ENCODE data around the gene HCAR2.
"Not testable (repeated sequence)": the region's sequence is repeated elsewhere in the genome, so short reads cannot be mapped to it uniquely, and the experiment has no call there.

Gene HCAR2

DNA sequence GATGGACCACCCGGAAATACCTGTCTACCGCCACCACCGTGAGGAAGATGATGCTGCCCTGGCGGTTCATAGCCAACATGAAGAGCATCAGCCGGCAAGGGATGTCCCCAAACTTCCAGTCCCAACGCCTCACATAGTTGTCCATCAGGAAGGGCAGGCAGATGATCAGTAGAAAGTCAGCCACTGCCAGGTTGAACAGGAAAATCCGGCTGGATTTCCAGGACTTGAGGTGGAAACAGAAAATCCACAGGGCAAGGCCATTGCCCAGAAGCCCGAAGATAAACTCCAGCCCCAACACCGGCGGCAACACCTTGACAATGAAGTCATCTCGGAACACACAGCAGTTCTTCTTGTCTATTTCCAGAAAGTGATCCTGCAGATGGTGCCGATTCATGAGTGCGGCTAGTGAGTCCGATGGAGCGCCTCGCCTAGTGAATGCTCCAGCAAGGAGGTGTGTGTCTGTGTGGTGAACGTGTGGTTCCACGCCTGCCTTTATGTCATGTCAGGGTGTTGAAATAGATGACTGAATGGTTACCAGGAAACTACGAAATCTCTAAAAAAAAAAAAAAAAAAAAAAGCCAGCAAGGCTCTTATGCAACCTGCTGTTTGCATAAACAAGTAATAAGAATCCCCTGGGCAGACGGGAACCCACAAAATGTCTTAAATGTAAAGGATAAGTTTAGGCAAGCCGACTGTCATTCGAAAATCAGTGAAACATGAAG, at the start of gene HCAR2:
TSS of gene HCAR2 (minus strand) at position 468 of the 722 bp plus-strand sequence. CDS start at position 394, 74 bp downstream.
- H3K9ac ChIP-seq (ENCODE audit: low read depth, low read length); H3K9me3 ChIP-seq (ENCODE audit: control insufficient read depth, insufficient read depth, low read length); H3K36me3 ChIP-seq (ENCODE audit: insufficient read depth, low read length); H3K4me1 ChIP-seq (ENCODE audit: insufficient read depth, low read length): not testable (repeated sequence)

DNA sequence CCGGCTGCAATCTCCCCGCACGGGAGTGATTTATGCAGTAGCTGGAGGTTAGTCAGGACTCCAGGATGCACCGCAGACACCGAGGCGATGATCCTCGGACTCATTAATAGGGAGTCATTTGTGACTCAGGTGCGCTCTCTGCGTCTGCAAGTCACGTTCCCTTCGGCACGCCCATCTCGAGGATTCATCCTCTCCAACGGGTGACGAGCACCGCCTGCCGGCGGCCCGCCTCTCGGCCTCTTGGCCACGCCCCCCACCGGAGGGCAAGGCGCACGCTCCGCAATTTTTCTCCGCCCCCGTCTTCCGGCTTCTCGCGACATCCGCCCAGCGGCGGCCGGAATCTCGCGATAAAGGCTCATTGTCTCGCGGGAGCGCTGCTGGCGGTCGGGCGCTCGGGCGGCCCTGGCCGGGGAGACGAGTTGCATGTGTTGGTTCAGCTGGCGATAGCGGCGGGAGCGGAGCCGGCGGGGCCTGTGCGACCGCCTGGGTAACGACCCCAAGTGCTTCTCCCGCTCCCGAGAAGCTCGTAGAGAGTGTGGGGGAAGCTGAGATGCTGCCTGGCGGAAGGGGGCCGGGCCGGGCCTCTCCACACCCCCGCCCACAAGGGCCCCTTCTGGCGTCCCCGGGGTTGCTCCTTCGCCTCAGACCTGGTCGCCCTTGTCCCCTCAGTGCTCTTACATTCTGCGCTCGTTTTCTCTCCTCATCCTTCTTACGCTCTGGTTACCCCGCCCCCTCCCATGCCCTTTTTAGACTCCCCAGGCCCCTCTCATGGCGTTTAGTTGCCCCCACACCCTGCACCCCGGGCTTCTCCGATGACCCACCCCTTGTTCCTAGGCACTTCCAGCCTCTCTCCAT, 49.5 kb upstream of the HCAR2 start, which contains the start of gene DENR:
TSS of gene DENR (plus strand) at position 361 of the 855 bp plus-strand sequence. CDS start 878 bp downstream, outside the sequence.
- Histone ChIP-seq H3K36me3 (ENCODE audit: insufficient read depth, low read length) (peaks cover 15% of the 10 kb centered on the region), H3K4me1 (ENCODE audit: insufficient read depth, low read length) (peaks cover 12% of the 10 kb centered on the region; the same call in 1 of the 2 replicates), H3K9ac (ENCODE audit: low read depth, low read length) (peak within 1 kb of the TSS; percentile 80), H3K9me3 (ENCODE audit: control insufficient read depth, insufficient read depth, low read length) (no peaks in the 10 kb centered on the region)

DNA sequence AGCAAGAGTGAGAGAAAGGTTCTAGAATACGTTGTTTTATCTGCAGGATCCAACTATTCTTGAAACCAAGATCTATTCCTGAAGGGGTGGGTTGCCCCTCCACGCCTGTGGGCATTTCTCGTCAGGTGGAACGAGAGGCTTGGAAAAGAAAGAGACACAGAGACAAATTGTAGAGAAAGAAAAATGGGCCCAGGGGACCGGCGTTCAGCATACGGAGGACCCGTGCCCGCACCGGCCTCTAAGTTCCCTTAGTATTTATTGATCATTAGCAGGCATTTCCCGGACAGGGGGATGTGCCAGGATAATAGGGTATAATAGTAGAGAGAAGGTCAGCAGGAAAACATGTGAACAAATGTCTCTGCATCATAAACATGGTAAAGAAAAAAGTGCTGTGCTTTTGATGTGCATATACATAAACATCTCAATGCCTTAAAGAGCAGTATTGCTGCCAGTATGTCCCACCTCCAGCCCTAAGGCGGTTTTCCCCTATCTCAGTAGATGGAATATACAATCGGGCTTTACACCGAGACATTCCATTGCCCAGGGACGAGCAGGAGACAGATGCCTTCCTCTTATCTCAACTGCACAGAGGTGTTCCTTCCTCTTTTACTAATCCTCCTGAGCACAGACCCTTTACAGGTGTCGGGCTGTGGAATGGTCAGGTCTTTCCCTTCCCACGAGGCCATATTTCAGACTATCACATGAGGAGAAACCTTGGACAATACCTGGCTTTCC, 47.8 kb upstream of the HCAR2 start:
- Histone ChIP-seq H3K4me1 (ENCODE audit: insufficient read depth, low read length) (peaks cover 15% of the 10 kb centered on the region; the same call in 1 of the 2 replicates), H3K36me3 (ENCODE audit: insufficient read depth, low read length) (peaks cover 11% of the 10 kb centered on the region), H3K9ac (ENCODE audit: low read depth, low read length) (peak overlapping the region; percentile 32)
- H3K9me3 ChIP-seq (ENCODE audit: control insufficient read depth, insufficient read depth, low read length): not testable (repeated sequence)

DNA sequence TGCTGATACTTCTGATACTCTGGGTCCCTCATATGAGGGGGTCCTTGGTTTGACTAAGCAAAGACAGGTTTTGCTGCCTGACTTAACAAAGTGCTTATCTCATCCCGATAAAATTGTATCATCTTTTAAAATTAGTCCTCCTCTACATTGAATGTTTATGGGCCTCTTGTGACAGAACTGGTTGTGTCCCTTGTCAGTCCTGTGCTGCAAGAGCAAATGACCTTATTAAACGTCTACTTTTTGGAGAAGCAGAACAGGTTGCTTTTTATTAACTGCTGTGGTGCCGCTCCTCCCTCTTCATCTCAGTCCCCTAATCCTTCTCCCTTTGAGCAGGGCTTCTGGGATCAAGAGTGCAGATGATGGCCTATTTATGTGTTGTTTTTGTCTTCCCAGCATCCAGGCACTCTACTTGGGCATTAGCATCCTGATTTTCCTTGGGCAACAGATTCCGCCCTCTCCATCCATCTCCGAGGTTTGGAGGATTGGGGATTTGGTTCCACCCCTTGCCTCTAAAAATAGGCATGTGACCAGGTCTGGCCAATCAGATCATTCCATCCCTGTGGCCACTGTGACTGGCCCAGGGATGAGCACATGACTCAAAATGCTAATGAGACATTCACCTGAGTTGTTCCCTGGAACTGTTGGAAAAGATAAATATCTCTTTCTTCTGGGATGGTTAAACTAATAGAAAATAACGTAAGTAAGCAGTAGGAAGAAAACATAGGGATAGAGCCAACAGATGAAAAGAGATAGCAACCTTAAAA, 46.6 kb upstream of the HCAR2 start:
- Histone ChIP-seq H3K36me3 (ENCODE audit: insufficient read depth, low read length) (peaks cover 11% of the 10 kb centered on the region), H3K4me1 (ENCODE audit: insufficient read depth, low read length) (peaks cover 15% of the 10 kb centered on the region; the same call in 1 of the 2 replicates), H3K9ac (ENCODE audit: low read depth, low read length) (peak overlapping the region; percentile 35; the same call in 1 of the 2 replicates), H3K9me3 (ENCODE audit: control insufficient read depth, insufficient read depth, low read length) (no peaks in the 10 kb centered on the region)

DNA sequence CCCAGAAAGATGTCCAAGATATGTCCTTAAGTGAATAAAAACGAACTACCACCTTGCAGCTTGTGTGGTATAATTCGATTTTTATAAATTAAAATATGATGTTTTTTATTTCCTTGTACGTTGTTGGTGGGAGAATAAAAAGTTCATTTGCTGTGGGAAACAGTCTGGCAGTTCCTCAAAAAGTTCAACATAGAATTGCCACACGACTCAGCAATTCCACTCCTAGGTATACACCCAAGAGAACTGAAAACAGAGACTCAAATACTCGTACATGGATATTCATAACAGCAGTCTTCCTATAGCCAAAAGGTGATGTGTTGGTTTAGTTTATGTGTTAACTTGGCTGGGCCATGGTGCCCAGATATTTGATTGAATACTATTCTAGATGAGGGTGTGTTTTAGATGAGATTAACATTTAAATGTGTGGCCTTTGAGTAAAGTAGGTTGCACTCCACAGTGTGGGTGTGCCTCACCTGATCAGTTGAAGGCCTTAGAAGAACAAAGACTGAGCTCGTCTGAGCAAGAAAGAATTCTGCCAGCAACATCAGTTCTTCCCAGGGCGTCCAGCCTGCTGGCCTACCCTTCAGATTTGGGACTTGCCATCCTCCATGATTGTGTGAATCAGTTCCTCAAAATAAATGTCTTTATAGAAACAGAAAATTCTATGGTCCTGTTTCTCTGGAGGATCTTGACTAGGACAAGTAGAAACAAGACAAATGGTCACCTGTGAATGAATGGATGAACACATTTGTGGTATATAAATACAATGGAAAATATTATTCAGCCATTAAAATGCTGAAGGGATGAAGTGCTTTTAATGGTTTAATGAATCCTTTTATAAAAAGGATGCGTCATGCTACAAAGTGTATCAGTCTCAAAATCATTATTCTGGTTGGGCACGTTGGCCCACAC, 44.3 kb upstream of the HCAR2 start:
- Histone ChIP-seq H3K9me3 (ENCODE audit: control insufficient read depth, insufficient read depth, low read length) (no peaks in the 10 kb centered on the region), H3K9ac (ENCODE audit: low read depth, low read length) (no peak overlapping the region), H3K36me3 (ENCODE audit: insufficient read depth, low read length) (no peaks in the 10 kb centered on the region), H3K4me1 (ENCODE audit: insufficient read depth, low read length) (0 out of 2 replicates have a peak, but pooled peaks cover 9% of the 10 kb centered on the region)

DNA sequence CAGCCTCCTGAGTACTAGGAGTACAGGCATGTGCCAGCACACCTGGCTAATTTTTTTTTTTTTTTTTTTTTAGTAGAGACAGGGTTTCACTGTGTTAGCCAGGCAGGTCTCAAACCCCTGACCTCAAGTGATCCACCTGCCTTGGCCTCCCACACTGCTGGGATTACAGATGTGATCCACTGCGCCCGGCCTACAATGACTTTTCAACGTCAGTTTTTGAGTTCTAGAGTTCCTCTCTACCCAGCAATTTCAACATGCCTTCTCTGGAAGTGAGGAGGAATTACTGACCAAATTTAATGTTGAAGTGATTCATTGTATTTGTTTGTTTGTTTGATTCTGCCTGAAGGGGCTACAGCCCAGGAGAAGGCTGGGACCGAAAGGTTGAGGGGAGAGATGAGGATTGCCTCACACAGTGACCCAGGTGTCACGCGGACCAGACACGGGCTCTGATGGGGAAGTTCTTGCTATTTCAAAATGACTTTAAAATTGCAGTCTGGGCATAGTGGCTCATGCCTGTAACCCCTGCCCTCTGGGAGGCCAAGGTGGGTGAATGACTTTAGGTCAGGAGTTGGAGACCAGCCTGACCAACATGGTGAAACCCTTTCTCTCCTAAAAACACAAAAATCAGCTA, 40.9 kb upstream of the HCAR2 start:
- H3K4me1 ChIP-seq (ENCODE audit: insufficient read depth, low read length): 0 out of 2 replicates have a peak, but pooled peaks cover 3% of the 10 kb centered on the region
- H3K9ac ChIP-seq (ENCODE audit: low read depth, low read length): no peak overlapping the region
- no peaks in the 10 kb centered on the region for H3K9me3 ChIP-seq (ENCODE audit: control insufficient read depth, insufficient read depth, low read length)
- H3K36me3 ChIP-seq (ENCODE audit: insufficient read depth, low read length): no peaks in the 10 kb centered on the region

DNA sequence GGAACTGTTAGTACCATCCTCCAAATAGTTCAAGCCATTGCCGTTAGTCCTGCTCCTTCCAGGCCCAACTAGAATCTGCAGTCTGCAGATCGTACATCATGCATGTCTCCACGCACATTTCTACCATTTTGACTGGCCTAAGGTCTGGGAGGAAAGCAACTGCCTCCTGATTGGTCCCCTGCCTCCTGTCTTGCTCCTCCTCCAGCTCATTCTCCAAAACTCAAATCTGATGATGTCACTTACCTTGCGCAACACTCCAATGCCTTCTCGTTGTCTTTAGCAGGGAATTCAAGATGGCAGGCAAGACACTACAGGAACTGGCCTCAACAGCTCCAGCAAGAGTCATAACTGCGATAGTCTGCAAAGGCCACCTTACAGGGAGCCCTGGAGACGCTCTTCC, 37.2 kb upstream of the HCAR2 start:
- Histone ChIP-seq H3K9me3 (ENCODE audit: control insufficient read depth, insufficient read depth, low read length) (0 out of 2 replicates have a peak, but pooled peaks cover 6% of the 10 kb centered on the region), H3K36me3 (ENCODE audit: insufficient read depth, low read length) (no peaks in the 10 kb centered on the region), H3K4me1 (ENCODE audit: insufficient read depth, low read length) (no peaks in the 10 kb centered on the region), H3K9ac (ENCODE audit: low read depth, low read length) (no peak overlapping the region)

DNA sequence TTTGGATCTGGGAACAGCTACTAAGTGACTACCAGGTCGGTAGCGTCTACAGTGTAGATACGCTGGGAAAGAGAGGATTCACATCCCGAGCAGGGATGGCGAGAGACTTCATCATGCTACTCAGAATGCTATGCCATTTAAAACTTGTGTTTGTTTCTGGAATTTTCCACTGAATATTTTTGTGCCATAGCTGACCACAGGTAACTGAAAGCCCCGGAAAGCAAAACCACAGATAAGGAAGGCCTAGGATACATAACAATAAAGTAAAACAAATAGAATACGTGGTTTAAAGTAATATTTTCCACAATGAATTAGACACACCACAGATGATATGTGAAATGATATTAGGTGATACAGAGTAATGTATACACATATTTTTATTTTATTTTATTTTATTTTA, 35.4 kb upstream of the HCAR2 start:
- Histone ChIP-seq H3K9me3 (ENCODE audit: control insufficient read depth, insufficient read depth, low read length) (0 out of 2 replicates have a peak, but pooled peaks cover 6% of the 10 kb centered on the region), H3K36me3 (ENCODE audit: insufficient read depth, low read length) (no peaks in the 10 kb centered on the region), H3K4me1 (ENCODE audit: insufficient read depth, low read length) (no peaks in the 10 kb centered on the region), H3K9ac (ENCODE audit: low read depth, low read length) (no peak overlapping the region)

DNA sequence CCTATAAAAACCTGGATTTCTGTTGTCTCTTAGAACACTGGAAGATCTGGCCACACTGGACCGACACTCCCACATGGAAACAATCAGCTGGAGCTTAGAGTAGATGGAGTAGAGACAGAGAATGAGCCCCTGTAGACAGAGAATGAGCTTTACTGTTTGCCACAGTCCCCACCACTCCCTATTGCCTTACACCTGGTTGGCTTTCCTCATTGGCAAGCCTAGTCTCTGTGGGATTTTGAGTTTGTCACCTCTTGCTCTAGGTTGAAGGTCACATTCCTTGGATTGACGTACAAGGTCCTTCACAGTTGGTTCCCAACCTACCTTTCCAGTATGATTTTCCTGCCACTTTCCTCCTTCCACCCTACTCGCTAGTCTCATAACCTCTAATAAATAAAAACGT, 29.5 kb upstream of the HCAR2 start:
- Histone ChIP-seq H3K4me1 (ENCODE audit: insufficient read depth, low read length) (peaks cover 3% of the 10 kb centered on the region; the same call in 1 of the 2 replicates), H3K36me3 (ENCODE audit: insufficient read depth, low read length) (no peaks in the 10 kb centered on the region), H3K9me3 (ENCODE audit: control insufficient read depth, insufficient read depth, low read length) (0 out of 2 replicates have a peak, but pooled peaks cover 6% of the 10 kb centered on the region), H3K9ac (ENCODE audit: low read depth, low read length) (no peak overlapping the region)

DNA sequence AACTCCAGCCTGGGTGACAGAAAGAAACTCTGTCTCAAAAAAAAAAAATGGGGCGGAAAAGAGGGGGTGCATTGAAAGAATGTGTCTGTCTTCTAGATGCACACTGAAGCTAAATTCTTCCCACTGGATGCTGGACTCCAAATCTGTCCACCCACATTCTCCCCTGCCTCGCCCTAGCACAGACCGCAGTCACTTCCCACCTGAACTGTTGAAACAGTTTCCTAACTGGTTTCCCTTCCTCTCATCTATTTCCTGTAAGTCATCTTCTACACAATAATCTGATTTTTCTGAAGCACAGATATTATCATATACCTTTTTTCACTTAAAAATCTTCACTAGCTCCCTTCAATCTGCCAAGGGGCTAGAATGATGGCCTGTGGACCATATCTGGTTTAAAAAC, 29.0 kb upstream of the HCAR2 start:
- Histone ChIP-seq H3K4me1 (ENCODE audit: insufficient read depth, low read length) (peaks cover 3% of the 10 kb centered on the region; the same call in 1 of the 2 replicates), H3K9ac (ENCODE audit: low read depth, low read length) (no peak overlapping the region), H3K9me3 (ENCODE audit: control insufficient read depth, insufficient read depth, low read length) (0 out of 2 replicates have a peak, but pooled peaks cover 6% of the 10 kb centered on the region), H3K36me3 (ENCODE audit: insufficient read depth, low read length) (no peaks in the 10 kb centered on the region)

DNA sequence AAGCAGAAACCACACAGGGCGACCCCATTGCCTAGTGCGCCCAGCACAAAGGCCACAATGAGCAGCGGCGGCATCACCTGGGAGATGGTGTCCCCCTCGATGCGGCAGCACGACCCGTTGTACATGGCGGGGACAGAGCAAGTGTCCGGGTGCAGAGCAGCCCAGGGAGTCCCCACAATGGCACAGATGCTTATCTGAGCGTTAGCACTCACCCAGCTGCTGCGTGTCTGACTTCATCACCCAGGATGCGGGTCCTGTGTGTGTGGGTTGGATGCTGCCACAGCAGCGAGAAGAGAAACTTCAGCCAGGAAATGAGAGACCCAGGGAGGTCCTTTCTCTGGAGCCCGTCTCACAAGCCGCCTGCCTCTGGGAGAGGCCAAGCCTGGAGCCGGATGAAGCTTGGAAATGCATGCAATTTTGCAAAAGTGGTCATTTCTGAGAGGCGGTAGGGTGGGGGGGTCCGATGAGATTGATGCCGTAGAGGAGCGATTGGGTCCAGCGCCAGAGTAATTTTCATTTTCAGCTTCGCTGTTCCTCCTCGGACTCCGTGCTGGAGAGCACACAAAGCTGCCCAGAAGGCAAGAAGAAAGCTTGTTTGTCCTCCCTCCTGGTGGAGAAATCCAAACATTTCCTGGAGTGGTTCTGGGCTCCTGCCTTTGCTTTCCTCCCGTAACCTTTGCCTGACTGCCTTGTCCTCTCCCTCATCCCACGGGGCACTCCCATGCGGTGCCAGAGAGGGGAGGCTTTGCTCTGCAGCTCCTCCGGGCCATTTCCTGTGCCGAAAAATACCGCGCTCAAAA, 27.3 kb upstream of the HCAR2 start, which contains the start of gene HCAR1:
TSS of gene HCAR1 (minus strand) at position 630 of the 800 bp plus-strand sequence. CDS start at position 125, 505 bp downstream.
- Histone ChIP-seq H3K9ac (ENCODE audit: low read depth, low read length) (no peak within 1 kb of the TSS), H3K9me3 (ENCODE audit: control insufficient read depth, insufficient read depth, low read length) (no peaks in the 10 kb centered on the region), H3K36me3 (ENCODE audit: insufficient read depth, low read length) (no peaks in the 10 kb centered on the region), H3K4me1 (ENCODE audit: insufficient read depth, low read length) (peaks cover 4% of the 10 kb centered on the region; the same call in 1 of the 2 replicates)
